Measurements from ENCODE around the gene TAP2.
"Not testable (repeated sequence)": the region's sequence is repeated elsewhere in the genome, so short reads cannot be mapped to it uniquely, and the experiment has no call there.

Gene TAP2

GRCh38 chr6:32838114-32838958, at the start of gene TAP2:
TAP2 (minus strand) TSS chr6:32838739; CDS start chr6:32838233, 506 bp downstream.
- peak; percentile 97 for DNase-seq (ENCODE audit: low read depth)

DNA sequence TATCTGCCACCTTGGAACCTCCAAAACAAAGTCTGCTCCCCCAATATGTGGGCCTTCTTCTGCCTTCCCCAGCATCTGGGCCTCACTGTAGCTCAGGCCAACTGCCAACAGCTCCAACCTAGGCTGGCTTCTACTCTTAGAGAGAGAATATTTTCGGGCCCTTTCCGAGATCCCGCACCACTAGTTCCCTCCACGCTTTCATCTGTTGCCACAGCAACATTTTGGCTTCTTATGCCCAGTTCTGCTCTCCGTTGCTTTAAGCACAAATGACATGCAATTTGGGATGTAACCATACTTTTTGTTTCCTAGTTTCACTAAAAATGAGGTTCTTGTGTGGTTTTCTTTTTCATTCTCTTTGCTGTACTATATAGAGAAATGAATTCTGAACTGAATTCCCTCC, 49.1 kb upstream of the TAP2 start:
- no peak for DNase-seq (ENCODE audit: low read depth)

DNA sequence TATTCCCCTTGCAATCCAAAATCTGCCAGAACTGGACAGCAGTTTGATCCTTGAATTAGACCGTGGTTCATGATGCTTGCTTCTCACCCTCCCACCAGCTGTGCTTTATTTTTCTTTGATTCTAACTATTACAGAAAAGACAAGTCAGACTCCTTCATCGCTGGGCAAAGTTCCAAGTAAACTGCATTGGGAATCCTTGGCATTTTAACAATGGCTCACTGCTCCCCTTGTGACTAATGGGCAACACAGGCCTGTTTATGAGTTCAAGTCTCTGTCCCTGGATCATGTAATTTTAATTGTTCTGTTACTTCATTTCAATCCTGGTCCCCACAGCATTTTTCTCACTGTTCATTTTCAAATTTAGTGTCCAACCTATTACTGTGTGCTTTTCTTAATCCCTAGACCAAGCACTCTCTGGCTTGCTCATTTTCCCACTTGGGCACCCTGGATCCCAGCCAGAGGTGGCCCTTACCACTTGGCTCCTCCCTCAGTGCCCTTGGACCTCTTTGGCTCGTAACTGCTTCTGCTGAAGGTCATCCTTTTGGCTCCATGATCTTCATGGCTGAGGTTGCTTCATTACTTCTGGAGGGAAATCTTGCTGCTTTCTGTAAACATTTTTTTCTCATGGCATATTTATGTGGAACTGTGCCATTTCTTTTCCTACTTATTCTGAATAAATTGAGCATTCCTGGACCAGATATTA, 48.3 kb upstream of the TAP2 start:
- no peak for DNase-seq (ENCODE audit: low read depth)

GRCh38 chr6:32885698-32886286, 47.3 kb upstream of the TAP2 start:
- DNase-seq (ENCODE audit: low read depth): no peak

- no peak for DNase-seq (ENCODE audit: low read depth)
These were observed 45.2 kb upstream of the TAP2 start for GRCh38 chr6:32883789-32884188.

DNA sequence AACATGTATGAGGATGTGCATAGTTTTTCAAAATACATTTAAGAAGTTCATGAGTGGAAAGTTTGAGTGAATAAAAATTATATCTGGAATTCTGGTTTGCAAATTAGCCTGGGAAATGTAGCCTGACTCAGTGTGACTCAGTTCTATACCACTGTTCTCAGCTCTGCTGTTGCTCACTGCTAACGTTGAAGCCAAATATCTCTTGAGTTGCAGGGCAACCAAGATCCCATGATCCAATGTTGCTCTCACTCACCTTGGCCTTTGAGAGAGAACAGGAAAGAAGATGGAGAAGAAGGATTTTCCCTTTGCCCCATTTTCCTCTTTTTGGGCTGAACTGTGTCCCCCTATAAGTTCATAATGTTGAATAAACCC, 44.3 kb upstream of the TAP2 start:
- no peak for DNase-seq (ENCODE audit: low read depth)

DNA sequence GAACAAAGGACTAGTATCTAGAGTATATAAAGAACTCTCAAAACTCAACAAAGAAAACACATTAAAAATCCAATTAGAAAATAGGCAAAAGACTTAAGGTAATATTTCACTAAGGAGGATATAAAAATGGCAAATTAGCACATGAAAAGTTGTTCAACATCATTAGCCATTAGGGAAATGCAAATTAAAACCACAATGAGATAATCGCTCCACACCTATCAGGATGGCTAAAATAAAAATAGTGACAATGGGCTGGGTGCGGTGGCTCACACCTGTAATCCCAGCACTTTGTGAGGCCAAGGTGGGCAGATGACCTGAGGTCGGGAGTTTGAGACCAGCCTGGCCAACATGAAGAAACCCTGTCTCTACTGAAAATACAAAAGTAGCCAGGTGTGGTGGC, 42.4 kb upstream of the TAP2 start:
- DNase-seq (ENCODE audit: low read depth): not testable (repeated sequence)

- DNase-seq (ENCODE audit: low read depth): no peak
These were observed 41.2 kb upstream of the TAP2 start for GRCh38 chr6:32879691-32880090.

GRCh38 chr6:32876603-32877002, 38.1 kb upstream of the TAP2 start:
- no peak for DNase-seq (ENCODE audit: low read depth)

- DNase-seq (ENCODE audit: low read depth): not testable (repeated sequence)
These were observed 35.4 kb upstream of the TAP2 start for GRCh38 chr6:32873947-32874346.

DNA sequence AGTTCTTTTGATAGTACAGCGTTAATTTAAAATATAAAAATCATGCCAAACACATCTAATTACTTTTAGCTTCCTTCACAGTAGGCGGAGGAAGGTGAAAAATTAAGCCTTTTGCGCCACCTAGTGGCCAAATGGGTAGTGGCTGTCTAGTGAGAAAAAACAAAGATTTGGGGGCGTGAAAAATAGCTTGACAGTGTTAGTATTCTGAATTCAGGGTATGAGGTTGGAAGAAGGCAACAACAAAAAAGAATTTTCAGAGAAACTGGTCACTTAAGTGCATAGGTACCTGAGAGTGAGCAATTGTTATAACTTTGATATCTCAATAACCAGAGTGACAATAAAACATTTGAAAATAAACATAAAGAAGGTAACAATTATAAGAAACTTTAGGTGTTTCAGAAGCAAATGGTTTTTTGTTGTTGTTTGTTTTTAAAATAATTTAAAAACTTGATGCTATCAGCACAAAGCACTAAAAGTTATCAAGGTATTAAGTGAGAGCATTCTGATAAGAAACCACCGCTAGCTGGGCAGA, 29.8 kb upstream of the TAP2 start:
- peak; percentile 76 for DNase-seq (ENCODE audit: low read depth)

GRCh38 chr6:32867554-32868256, 29.2 kb upstream of the TAP2 start:
- DNase-seq (ENCODE audit: low read depth): no peak

DNA sequence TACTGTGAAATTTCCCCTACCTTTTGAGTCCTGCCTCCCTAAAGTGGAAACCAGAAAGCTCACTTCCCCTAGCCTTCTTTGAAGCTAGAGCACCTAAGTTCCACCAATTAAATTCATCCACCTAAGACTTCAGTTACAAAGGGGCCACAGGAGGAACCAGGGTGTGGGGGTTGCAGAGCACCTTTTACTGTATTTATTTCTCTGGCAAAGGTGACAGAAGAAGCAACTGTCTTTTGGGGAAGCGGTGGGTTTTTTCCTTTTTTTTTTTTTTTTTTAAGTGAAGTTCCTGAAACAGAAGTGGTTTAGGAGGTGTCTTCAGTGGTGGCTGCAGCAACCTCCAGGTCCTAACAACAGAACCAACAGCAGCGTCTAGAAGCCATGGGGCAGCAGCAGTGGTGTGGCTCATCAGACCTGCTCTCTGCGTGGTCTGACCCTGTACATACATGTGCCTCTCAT, 28.5 kb upstream of the TAP2 start:
- DNase-seq (ENCODE audit: low read depth): no peak

DNA sequence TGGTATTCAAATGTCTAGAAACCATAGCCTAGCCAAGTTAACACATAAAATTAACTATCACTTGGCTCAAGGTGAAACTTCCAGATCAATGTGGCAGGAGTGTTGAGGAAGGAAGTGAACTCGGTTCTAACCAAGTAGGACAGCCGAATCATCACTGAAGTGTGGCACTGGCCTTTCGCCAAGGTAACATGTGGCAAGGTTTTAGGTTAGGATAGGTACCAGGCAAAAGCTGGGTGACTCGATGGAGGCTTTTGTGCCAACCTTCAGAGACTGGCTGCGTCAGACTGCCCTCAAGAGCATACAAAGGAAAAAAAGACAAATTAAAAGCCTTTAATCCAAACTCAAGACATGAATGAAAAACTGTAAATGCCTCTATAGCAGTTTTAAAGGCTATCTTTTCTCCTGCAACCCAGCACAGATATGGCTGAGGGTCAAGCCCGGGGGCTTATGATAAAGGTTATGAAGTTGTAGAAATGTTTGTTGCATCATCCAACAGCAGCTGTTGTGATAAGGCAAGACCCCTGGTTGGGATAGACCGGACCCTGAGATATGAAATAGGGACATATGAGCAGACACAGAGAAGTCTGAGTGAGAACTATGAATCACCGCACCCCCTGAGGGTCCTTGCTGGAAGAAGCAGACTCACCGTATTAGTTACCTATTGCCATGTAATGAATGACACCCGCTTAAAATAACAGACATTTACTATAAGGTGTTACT, 27.3 kb upstream of the TAP2 start:
- no peak for DNase-seq (ENCODE audit: low read depth)

DNA sequence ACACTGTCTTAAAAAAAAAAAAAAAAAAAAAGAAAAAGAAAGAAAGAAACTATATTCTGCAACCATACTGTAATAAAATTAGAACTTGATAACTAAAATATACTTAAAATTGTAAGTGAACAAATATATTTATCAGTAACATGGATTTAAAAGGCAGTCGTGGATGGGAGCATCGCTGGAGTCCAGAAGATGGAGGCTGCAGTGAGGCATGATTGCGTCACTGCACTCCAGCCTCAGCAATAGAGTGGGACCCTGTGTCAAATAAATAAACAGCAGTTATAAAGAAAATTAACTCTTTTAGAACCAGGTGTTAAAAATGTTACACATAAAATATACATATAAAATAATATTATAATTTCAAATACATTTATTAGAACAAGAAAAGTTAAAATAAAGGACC, 24.2 kb upstream of the TAP2 start:
- no peak for DNase-seq (ENCODE audit: low read depth)

GRCh38 chr6:32860674-32861073, 22.1 kb upstream of the TAP2 start:
- DNase-seq (ENCODE audit: low read depth): no peak

- DNase-seq (ENCODE audit: low read depth): no peak
These were observed 19.7 kb upstream of the TAP2 start for GRCh38 chr6:32858194-32858593.

DNA sequence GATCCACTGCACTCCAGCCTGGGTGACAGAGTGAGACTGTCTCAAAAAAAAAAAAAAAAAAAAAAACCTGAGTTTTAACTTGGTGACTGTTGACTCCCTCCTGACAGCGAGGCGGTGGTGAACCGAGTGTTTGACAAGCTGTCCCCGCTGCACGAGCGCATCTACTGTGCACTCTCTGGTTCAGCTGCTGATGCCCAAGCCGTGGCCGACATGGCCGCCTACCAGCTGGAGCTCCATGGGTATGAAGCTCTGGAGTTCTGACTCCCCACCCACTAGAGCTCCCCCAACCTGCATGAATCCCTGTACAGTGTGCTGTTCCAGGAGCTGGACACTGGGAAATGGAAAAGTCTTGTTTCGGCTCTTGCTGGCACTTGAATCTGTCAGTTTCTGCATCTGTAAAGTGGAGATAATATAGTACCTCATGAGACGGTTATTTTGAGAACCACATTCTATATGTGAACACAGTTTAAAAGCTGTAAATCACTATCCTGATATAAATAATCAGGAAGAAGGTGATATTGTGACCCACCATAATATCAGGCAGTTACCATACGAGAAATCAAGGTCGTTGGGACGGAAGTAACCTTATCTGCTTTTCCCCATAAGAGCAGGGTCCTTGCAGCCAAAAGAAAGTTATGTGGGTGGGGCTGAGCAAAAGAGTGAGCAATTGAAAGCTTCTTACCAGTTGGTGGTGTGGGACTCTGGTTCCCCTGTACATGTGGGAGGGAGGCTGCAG, 18.8 kb upstream of the TAP2 start:
- no peak for DNase-seq (ENCODE audit: low read depth)

GRCh38 chr6:32855467-32856174, 17.1 kb upstream of the TAP2 start:
- no peak for DNase-seq (ENCODE audit: low read depth)

Measured in activated T-helper 9 cell treated with anti-CD3 and anti-CD28 coated beads, Interleukin-2, amount 50 U/mL, for 16 hours (primary cell).